Tibial nerve (tissue), 4 donors: ENCODE results near the gene ARHGEF17. TPM values are rescaled to one million over a fixed set of nuclear protein-coding genes. Genes with fewer than 3 reads are reported as not detected.

ENCODE experiments used
- DNase-seq, 2 donors: peaks; one replicate each; pipeline ENCODE4 v3.0.0-alpha.2; 2019; ENCODE audit warnings: low spot score in 2 of 2
- H3K27ac ChIP-seq, 4 donors: fragments of 200-600 bp; sonication (generic) in 3 of 4; one replicate each; pipeline ENCODE4 v1.5.1; 2017 to 2019; ENCODE audit warnings: mild to moderate bottlenecking in 1 of 4
- H3K27me3 ChIP-seq, 2 donors: fragments of 200-600 bp; sonication (generic) in 1 of 2; one replicate each; pipeline versions ENCODE4 v1.5.1 to v1.6.0; 2017 to 2019
- H3K36me3 ChIP-seq, 3 donors: fragments of 200-600 bp; sonication (generic); one replicate each; pipeline ENCODE4 v1.5.1; 2018 to 2019
- H3K4me1 ChIP-seq, 4 donors: fragments of 200-600 bp; sonication (generic) in 3 of 4; one replicate each; pipeline ENCODE4 v1.5.1; 2017 to 2019
- H3K4me3 ChIP-seq, 4 donors: fragments of 200-600 bp; sonication (generic) in 3 of 4; one replicate each; pipeline ENCODE4 v1.5.1; 2017 to 2019; ENCODE audit warnings: mild to moderate bottlenecking in 1 of 4, moderate library complexity in 1 of 4
- H3K9me3 ChIP-seq, 4 donors: fragments of 200-600 bp; sonication (generic) in 3 of 4; one replicate each; pipeline ENCODE4 v1.5.1; 2017 to 2019
- CTCF ChIP-seq, 5 experiments: fragments of 200-600 bp in 3 of 5; fragments of 450-650 bp in 2 of 5; sonication (generic) in 3 of 5; IDR thresholded peaks; one replicate each; pipeline ENCODE4 v1.5.1; 2016 to 2019; ENCODE audit warnings: antibody characterized with exemption in 5 of 5, mild to moderate bottlenecking in 3 of 5, moderate library complexity in 2 of 5
- EP300 ChIP-seq, 2 donors: sonication (generic); formaldehyde crosslinking; IDR thresholded peaks; one replicate each; pipeline ENCODE4 v1.6.1; 2017; ENCODE audit warnings: antibody characterized with exemption in 2 of 2, mild to moderate bottlenecking in 1 of 2
- POLR2A ChIP-seq, 2 donors: fragments of 450-650 bp; IDR thresholded peaks; one replicate each; pipeline ENCODE4 v1.6.1; 2017; ENCODE audit warnings: antibody characterized with exemption in 2 of 2, mild to moderate bottlenecking in 2 of 2, moderate library complexity in 2 of 2
- WGBS, 2 donors: methylation state at CpG; one replicate each; pipeline ENCODE4 v1.1.5; 2018; 5-methylcytosine and 5-hydroxymethylcytosine counted together
- total RNA-seq, 4 donors: library from RNA; depleted of rRNA; stranded (reverse); fragments of >200 nt; gene quantifications; one replicate each; pipeline ENCODE4 v1.1.0, GENCODE V29; 2016

ARHGEF17 gene
- total RNA-seq, 4 donors from 2014 or later: 102 to 135 (median 112) TPM

DNA sequence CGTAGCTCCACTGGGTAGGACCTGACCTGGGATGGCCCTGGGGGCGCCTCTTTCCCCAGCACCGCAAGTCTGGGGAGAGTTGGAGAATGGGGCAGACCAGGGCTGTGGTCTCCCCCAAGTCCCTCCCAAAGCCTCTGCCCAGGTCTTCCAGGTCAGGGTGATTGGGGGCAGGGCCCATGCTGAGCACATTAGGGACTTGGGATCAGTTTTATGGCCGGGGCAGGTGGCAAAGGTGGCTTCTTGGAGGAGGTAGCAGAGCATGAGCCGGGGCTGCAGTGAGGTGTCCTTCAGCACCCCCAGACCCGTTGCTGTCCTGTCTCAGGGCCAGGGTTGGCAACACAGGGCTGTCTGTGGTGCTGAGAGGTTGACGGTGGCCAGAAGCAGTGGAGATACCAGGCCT lies 74.1 kb downstream of the ARHGEF17 start:
- DNase-seq: no peak
- H3K27me3 ChIP-seq: no peaks in the 10 kb centered on the region
- peaks cover 0 to 66% (median 58%) of the 10 kb centered on the region in 4 donors for H3K4me1 ChIP-seq
- no peak overlapping the region for H3K4me3 ChIP-seq
- H3K9me3 ChIP-seq: no peaks in the 10 kb centered on the region
- H3K36me3 ChIP-seq: no peaks in the 10 kb centered on the region
- TF ChIP-seq POLR2A (IDR thresholded peaks at IDR 0.05): no peak
- TF ChIP-seq EP300 (IDR thresholded peaks at IDR 0.05): no peak
- no peak for TF ChIP-seq CTCF (IDR thresholded peaks at IDR 0.05)
- peak overlapping the region in 2 of 4 donors; percentile 26 to 71 for H3K27ac ChIP-seq
- WGBS, 2 donors: 91 to 95% methylated on average over 3 to 7 of the region's 7 CpGs

DNA sequence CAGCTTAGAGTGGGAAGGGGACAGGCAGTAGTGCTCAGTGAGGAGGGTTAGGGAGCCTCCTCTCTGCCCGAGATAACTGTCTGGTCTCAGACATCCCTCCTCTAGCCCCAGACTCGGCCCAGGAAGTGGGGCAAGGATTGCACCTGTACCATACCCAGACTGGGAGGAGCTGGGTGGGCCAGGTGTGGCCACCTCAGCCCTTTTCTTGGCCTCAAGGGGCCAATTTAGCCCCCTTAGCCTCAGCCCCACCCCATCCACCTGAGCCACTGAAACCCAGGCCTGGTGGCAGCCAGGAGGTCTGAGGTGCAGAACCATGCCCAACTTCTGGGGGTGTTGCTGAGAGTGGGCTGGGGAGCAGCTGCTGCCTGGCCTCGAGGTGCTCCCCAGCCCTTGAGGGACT lies 74.7 kb downstream of the ARHGEF17 start:
- Histone ChIP-seq H3K27me3 (no peaks in the 10 kb centered on the region), H3K4me3 (no peak overlapping the region), H3K9me3 (no peaks in the 10 kb centered on the region), H3K36me3 (no peaks in the 10 kb centered on the region), H3K27ac (peak overlapping the region in 2 of 4 donors; percentile 26 to 71), H3K4me1 (peaks cover 0 to 66% (median 55%) of the 10 kb centered on the region in 4 donors)
- WGBS, 2 donors: 61 to 77% methylated on average over 3 of the region's 3 CpGs
- no peak for DNase-seq
- TF ChIP-seq EP300 (IDR thresholded peaks at IDR 0.05) (no peak), CTCF (IDR thresholded peaks at IDR 0.05) (no peak), POLR2A (IDR thresholded peaks at IDR 0.05) (no peak)

- Histone ChIP-seq H3K27me3 (no peaks in the 10 kb centered on the region), H3K36me3 (no peaks in the 10 kb centered on the region), H3K4me3 (no peak overlapping the region), H3K9me3 (no peaks in the 10 kb centered on the region), H3K4me1 (peaks cover 0 to 69% (median 56%) of the 10 kb centered on the region in 4 donors), H3K27ac (peak overlapping the region in 3 of 4 donors; percentile 33 to 71 (median 67))
- WGBS, 2 donors: 42 to 51% methylated on average over 9 of the region's 9 CpGs
- DNase-seq: no peak
- TF ChIP-seq POLR2A (IDR thresholded peaks at IDR 0.05): no peak
- TF ChIP-seq CTCF (IDR thresholded peaks at IDR 0.05): no peak
- TF ChIP-seq EP300 (IDR thresholded peaks at IDR 0.05): no peak
Observed at GRCh38 chr11:73383249-73384124, 75.4 kb downstream of the ARHGEF17 start.

DNA sequence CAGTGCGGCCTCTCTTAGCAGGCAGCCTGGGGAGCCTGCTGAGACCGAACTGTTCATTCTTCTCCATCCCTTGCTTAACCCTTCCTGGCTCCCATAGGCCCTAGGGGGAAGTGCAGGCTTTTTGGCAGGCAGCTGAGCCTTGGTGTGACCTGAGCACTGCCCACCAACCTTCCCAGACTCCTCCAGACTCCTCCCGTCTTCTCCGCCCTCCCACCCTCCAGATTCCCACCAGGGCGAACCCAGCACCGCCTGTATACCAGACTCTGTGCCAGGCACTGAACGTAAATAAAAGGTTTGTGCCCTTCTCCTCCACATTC lies 76.0 kb downstream of the ARHGEF17 start:
- Histone ChIP-seq H3K27me3 (no peaks in the 10 kb centered on the region), H3K9me3 (no peaks in the 10 kb centered on the region), H3K27ac (peak overlapping the region in 3 of 4 donors; percentile 67 to 76 (median 71)), H3K4me3 (no peak overlapping the region), H3K36me3 (no peaks in the 10 kb centered on the region), H3K4me1 (peaks cover 0 to 75% (median 56%) of the 10 kb centered on the region in 4 donors)
- TF ChIP-seq POLR2A (IDR thresholded peaks at IDR 0.05) (no peak), CTCF (IDR thresholded peaks at IDR 0.05) (no peak), EP300 (IDR thresholded peaks at IDR 0.05) (no peak)
- DNase-seq: no peak
- WGBS, 2 donors: 86 to 89% methylated on average over 5 to 7 of the region's 7 CpGs

GRCh38 chr11:73384531-73384871 lies 76.4 kb downstream of the ARHGEF17 start:
- no peak for TF ChIP-seq EP300 (IDR thresholded peaks at IDR 0.05)
- TF ChIP-seq CTCF (IDR thresholded peaks at IDR 0.05): no peak
- no peak for TF ChIP-seq POLR2A (IDR thresholded peaks at IDR 0.05)
- H3K27ac ChIP-seq: peak overlapping the region in 3 of 4 donors; percentile 67 to 76 (median 71)
- H3K9me3 ChIP-seq: no peaks in the 10 kb centered on the region
- peaks cover 0 to 79% (median 56%) of the 10 kb centered on the region in 4 donors for H3K4me1 ChIP-seq
- H3K4me3 ChIP-seq: no peak overlapping the region
- WGBS, 2 donors: 50 to 56% methylated on average over 4 of the region's 4 CpGs
- no peaks in the 10 kb centered on the region for H3K36me3 ChIP-seq
- no peaks in the 10 kb centered on the region for H3K27me3 ChIP-seq
- DNase-seq: no peak
